ENCODE measurements around the gene TMEM62.

DNA sequence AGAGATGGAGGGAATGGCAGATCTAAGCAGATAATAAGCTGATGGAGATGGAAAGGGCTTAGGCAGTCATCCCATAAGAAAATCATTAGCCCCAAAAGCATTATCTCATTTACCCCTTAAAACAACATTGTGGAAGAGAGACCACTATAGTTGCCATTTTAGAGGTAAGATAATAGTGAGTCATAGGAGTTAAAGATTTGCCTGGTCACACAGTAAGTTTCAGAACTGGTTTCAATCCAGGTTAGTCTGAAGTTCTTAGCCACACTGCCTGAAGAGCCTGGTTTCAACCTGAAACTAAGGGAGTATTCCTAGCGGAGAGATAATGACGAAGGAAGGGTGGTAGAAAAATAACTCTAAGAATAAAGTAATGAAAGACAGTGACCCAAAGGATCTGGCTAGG is 14.6 kb upstream of the TMEM62 start:
- TF ChIP-seq POLR2A (IDR thresholded peaks at IDR 0.05) (no peak), POLR2AphosphoS5 (IDR thresholded peaks at IDR 0.05) (no peak)

All from spleen (tissue), 3 donors.